ENCODE measurements around the gene SHISA2.
"Not testable (repeated sequence)": the region's sequence is repeated elsewhere in the genome, so short reads cannot be mapped to it uniquely, and the experiment has no call there.

The SHISA2 gene

DNA sequence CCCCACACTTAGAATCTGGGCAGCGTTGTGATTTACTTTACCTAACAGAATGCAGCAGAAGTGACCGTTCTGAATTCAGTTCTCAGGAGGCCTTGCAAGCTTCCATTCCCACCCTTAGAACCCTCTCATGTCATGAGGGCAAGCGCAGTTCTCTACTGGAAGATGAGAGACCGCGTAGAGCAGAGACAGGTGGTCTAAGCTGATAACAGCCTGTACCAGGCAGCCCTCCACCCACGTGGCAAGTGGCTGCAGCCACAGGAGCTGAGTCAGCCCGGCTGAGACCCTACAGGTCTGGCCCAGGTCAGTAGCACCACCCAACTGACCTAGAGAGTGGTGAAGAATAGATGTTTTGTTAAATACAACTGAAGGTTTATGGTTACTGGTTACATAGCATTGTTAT is 14.7 kb upstream of the SHISA2 start:
- not testable (repeated sequence) for H3K4me3 ChIP-seq (ENCODE audit: low read length in 2 of 2); H3K4me1 ChIP-seq (ENCODE audit: control insufficient read depth, insufficient read depth, low read length); H3K9me3 ChIP-seq (ENCODE audit: control insufficient read depth in 2 of 2, low read length in 2 of 2); H3K9ac ChIP-seq (ENCODE audit: low read length in 2 of 2); H3K27me3 ChIP-seq (ENCODE audit: control insufficient read depth in 1 of 2, insufficient read depth in 2 of 2, low read length in 2 of 2); H3K36me3 ChIP-seq (ENCODE audit: control insufficient read depth in 2 of 2, insufficient read depth in 2 of 2, low read length in 2 of 2); H3K27ac ChIP-seq (ENCODE audit: low read length)

DNA sequence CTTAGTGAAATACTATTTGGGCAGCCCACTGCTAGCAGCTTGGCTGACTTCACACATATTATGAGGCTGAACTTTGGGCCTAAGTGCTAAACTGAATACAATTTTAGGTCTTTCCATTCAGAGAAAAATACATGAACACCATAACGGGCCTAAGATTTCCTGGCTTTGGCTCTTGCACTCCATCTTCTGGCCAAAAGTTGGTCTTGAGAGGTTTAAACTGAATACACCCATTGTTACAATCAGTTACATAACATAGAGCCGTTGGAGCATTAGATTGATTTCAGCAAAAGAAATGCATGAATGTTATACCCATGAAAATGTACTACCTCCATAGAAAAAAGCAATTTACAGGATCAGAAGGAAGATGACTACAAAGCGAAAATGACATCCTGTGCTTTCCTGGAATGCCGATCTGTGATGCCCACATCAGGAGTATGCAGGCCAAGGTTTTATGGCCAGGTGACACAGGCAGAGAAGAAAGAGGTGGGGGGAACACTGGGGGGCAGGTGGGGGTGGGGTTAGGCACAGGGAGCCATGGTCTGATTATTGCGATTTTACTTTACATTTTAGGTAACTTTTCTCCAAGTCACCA is 11.1 kb upstream of the SHISA2 start:
- Histone ChIP-seq H3K27ac (ENCODE audit: low read length) (no peak overlapping the region), H3K9me3 (ENCODE audit: control insufficient read depth in 2 of 2, low read length in 2 of 2) (no peaks in the 10 kb centered on the region), H3K36me3 (ENCODE audit: control insufficient read depth in 2 of 2, insufficient read depth in 2 of 2, low read length in 2 of 2) (no peaks in the 10 kb centered on the region), H3K9ac (ENCODE audit: low read length in 2 of 2) (no peak overlapping the region), H3K4me1 (ENCODE audit: control insufficient read depth, insufficient read depth, low read length) (no peaks in the 10 kb centered on the region), H3K27me3 (ENCODE audit: control insufficient read depth in 1 of 2, insufficient read depth in 2 of 2, low read length in 2 of 2) (no peaks in the 10 kb centered on the region), H3K4me3 (ENCODE audit: low read length in 2 of 2) (no peak overlapping the region)

- peaks cover 0 to 4% of the 10 kb centered on the region in 2 donors for H3K27me3 ChIP-seq (ENCODE audit: control insufficient read depth in 1 of 2, insufficient read depth in 2 of 2, low read length in 2 of 2)
- H3K4me1 ChIP-seq (ENCODE audit: control insufficient read depth, insufficient read depth, low read length) = no peaks in the 10 kb centered on the region
- H3K9me3 ChIP-seq (ENCODE audit: control insufficient read depth in 2 of 2, low read length in 2 of 2) = no peaks in the 10 kb centered on the region
- no peaks in the 10 kb centered on the region for H3K36me3 ChIP-seq (ENCODE audit: control insufficient read depth in 2 of 2, insufficient read depth in 2 of 2, low read length in 2 of 2)
- H3K27ac ChIP-seq (ENCODE audit: low read length) = no peak overlapping the region
- H3K9ac ChIP-seq (ENCODE audit: low read length in 2 of 2) = no peak overlapping the region
- H3K4me3 ChIP-seq (ENCODE audit: low read length in 2 of 2) = no peak overlapping the region
These were observed 10.1 kb upstream of the SHISA2 start for GRCh38 chr13:26061947-26062346.

GRCh38 chr13:26061256-26061655 is 9.4 kb upstream of the SHISA2 start:
- no peak overlapping the region for H3K9ac ChIP-seq (ENCODE audit: low read length in 2 of 2)
- no peak overlapping the region for H3K27ac ChIP-seq (ENCODE audit: low read length)
- peaks cover 0 to 5% of the 10 kb centered on the region in 2 donors for H3K27me3 ChIP-seq (ENCODE audit: control insufficient read depth in 1 of 2, insufficient read depth in 2 of 2, low read length in 2 of 2)

DNA sequence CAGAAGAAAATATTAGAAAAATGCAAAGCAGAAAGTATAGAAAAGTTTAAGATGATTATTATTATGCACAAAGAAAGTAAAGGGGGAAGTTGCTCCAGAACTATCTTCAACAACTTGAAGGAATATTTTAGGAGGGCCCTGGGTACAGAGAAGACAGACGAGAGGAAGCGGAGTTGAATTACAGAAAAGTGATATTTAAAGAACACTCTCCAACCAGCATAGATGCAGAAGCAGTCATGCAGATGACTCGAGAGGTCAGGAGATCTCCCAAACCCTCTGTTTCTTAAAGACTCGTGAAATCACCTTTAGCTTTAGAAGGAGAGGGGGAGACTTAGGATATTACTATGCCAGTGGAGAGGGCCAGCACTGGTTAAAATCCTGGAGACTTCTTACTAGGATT is 8.5 kb upstream of the SHISA2 start:
- H3K27ac ChIP-seq (ENCODE audit: low read length) = no peak overlapping the region
- peaks cover 0 to 5% of the 10 kb centered on the region in 2 donors for H3K27me3 ChIP-seq (ENCODE audit: control insufficient read depth in 1 of 2, insufficient read depth in 2 of 2, low read length in 2 of 2)
- no peaks in the 10 kb centered on the region for H3K9me3 ChIP-seq (ENCODE audit: control insufficient read depth in 2 of 2, low read length in 2 of 2)
- H3K36me3 ChIP-seq (ENCODE audit: control insufficient read depth in 2 of 2, insufficient read depth in 2 of 2, low read length in 2 of 2) = no peaks in the 10 kb centered on the region
- H3K4me3 ChIP-seq (ENCODE audit: low read length in 2 of 2) = no peak overlapping the region
- H3K9ac ChIP-seq (ENCODE audit: low read length in 2 of 2) = no peak overlapping the region
- no peaks in the 10 kb centered on the region for H3K4me1 ChIP-seq (ENCODE audit: control insufficient read depth, insufficient read depth, low read length)

More at GRCh38 chr13:26061256-26061655, 9.4 kb upstream of the SHISA2 start:
- H3K9me3 ChIP-seq (ENCODE audit: control insufficient read depth in 2 of 2, low read length in 2 of 2) = no peaks in the 10 kb centered on the region
- H3K4me3 ChIP-seq (ENCODE audit: low read length in 2 of 2) = no peak overlapping the region
- H3K36me3 ChIP-seq (ENCODE audit: control insufficient read depth in 2 of 2, insufficient read depth in 2 of 2, low read length in 2 of 2) = no peaks in the 10 kb centered on the region
- H3K4me1 ChIP-seq (ENCODE audit: control insufficient read depth, insufficient read depth, low read length) = no peaks in the 10 kb centered on the region

DNA sequence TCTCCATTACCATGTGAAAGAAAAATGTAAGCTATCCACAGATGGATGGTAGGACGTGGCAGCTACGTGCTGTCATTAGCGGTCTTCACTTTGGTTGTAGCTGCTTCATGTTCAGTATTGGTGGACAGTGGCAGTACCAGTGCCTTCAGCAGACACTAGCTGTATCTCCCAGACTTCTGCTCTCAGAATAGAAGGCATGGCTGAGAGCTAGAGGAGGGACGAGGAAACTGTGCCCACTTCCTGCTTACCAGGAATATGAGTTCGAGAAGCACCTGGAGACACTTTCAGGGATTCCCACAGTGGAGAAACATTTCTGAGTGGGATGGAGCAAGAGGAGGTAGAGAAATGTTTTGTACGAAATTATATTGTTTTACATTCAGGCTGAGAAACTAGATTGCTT is 6.9 kb upstream of the SHISA2 start:
- H3K27ac ChIP-seq (ENCODE audit: low read length) = no peak overlapping the region
- H3K36me3 ChIP-seq (ENCODE audit: control insufficient read depth in 2 of 2, insufficient read depth in 2 of 2, low read length in 2 of 2) = no peaks in the 10 kb centered on the region
- H3K4me1 ChIP-seq (ENCODE audit: control insufficient read depth, insufficient read depth, low read length) = no peaks in the 10 kb centered on the region
- H3K4me3 ChIP-seq (ENCODE audit: low read length in 2 of 2) = no peak overlapping the region
- no peaks in the 10 kb centered on the region for H3K9me3 ChIP-seq (ENCODE audit: control insufficient read depth in 2 of 2, low read length in 2 of 2)
- peaks cover 0 to 5% of the 10 kb centered on the region in 2 donors for H3K27me3 ChIP-seq (ENCODE audit: control insufficient read depth in 1 of 2, insufficient read depth in 2 of 2, low read length in 2 of 2)
- H3K9ac ChIP-seq (ENCODE audit: low read length in 2 of 2) = no peak overlapping the region

DNA sequence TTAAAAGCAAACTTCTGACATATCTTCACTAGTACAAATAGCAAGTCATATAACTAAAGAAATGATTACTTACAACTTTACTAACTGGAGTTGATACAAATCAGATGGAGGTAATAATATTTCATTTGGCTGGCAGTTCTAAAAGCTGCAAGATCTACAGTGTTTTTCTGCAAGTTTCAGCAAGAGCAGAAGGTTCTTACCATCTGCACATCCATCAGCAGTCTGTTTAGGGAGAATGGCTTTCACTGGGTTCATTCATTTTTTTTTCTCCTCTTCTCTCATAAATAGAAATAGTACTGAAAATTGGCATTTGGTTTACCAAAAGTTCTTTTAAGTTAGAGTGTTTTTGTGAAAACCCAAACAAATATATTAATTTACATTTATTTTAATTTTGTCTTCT is 3.1 kb upstream of the SHISA2 start:
- peaks cover 10 to 27% of the 10 kb centered on the region in 2 donors for H3K27me3 ChIP-seq (ENCODE audit: control insufficient read depth in 1 of 2, insufficient read depth in 2 of 2, low read length in 2 of 2)
- H3K9ac ChIP-seq (ENCODE audit: low read length in 2 of 2) = no peak overlapping the region
- no peak overlapping the region for H3K27ac ChIP-seq (ENCODE audit: low read length)
- no peak overlapping the region for H3K4me3 ChIP-seq (ENCODE audit: low read length in 2 of 2)
- H3K36me3 ChIP-seq (ENCODE audit: control insufficient read depth in 2 of 2, insufficient read depth in 2 of 2, low read length in 2 of 2) = no peaks in the 10 kb centered on the region
- peaks cover 17% of the 10 kb centered on the region for H3K4me1 ChIP-seq (ENCODE audit: control insufficient read depth, insufficient read depth, low read length)
- H3K9me3 ChIP-seq (ENCODE audit: control insufficient read depth in 2 of 2, low read length in 2 of 2) = no peaks in the 10 kb centered on the region

DNA sequence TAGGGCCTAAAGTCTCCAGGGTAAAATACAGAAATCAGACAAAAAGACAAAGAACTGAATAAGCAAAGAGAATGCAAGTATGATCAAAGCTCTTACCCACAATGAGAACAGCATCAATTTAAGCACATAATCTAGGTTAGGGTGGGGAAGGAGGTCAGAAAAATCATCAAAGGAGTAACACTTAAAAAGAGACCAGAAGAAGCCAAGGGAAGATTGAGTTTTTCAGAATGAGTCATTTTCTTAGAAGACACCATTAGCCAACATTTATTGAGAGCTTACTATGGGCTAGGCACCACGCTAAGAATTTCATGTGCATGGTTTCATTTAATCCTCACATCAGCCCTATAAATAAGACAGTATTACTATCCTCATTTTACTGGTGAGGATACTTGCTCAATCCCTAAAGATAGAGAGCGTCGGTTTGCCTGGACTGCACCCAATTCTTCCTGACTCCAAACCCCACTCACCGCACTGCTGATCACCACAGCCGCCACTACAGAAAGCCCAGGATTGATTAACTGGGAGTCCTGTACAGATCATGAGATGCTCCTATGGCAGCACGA is 1.7 kb upstream of the SHISA2 start:
- Histone ChIP-seq H3K27ac (ENCODE audit: low read length) (no peak overlapping the region), H3K36me3 (ENCODE audit: control insufficient read depth in 2 of 2, insufficient read depth in 2 of 2, low read length in 2 of 2) (no peaks in the 10 kb centered on the region), H3K27me3 (ENCODE audit: control insufficient read depth in 1 of 2, insufficient read depth in 2 of 2, low read length in 2 of 2) (peaks cover 20 to 39% of the 10 kb centered on the region in 2 donors), H3K4me3 (ENCODE audit: low read length in 2 of 2) (no peak overlapping the region), H3K9me3 (ENCODE audit: control insufficient read depth in 2 of 2, low read length in 2 of 2) (no peaks in the 10 kb centered on the region), H3K9ac (ENCODE audit: low read length in 2 of 2) (no peak overlapping the region), H3K4me1 (ENCODE audit: control insufficient read depth, insufficient read depth, low read length) (peaks cover 25% of the 10 kb centered on the region)

- peak overlapping the region; percentile 33 to 70 for H3K4me3 ChIP-seq (ENCODE audit: low read length in 2 of 2)
- H3K9ac ChIP-seq (ENCODE audit: low read length in 2 of 2) = no peak overlapping the region
- peaks cover 25% of the 10 kb centered on the region for H3K4me1 ChIP-seq (ENCODE audit: control insufficient read depth, insufficient read depth, low read length)
- H3K27me3 ChIP-seq (ENCODE audit: control insufficient read depth in 1 of 2, insufficient read depth in 2 of 2, low read length in 2 of 2) = peaks cover 28 to 42% of the 10 kb centered on the region in 2 donors
- H3K27ac ChIP-seq (ENCODE audit: low read length) = no peak overlapping the region
- H3K36me3 ChIP-seq (ENCODE audit: control insufficient read depth in 2 of 2, insufficient read depth in 2 of 2, low read length in 2 of 2) = no peaks in the 10 kb centered on the region
- H3K9me3 ChIP-seq (ENCODE audit: control insufficient read depth in 2 of 2, low read length in 2 of 2) = no peaks in the 10 kb centered on the region
These were observed 521 bp upstream of the SHISA2 start for GRCh38 chr13:26052337-26052736.

GRCh38 chr13:26051231-26051656 is 572 bp downstream of the SHISA2 start:
- Histone ChIP-seq H3K27ac (ENCODE audit: low read length) (no peak overlapping the region), H3K4me1 (ENCODE audit: control insufficient read depth, insufficient read depth, low read length) (peaks cover 25% of the 10 kb centered on the region), H3K4me3 (ENCODE audit: low read length in 2 of 2) (peak overlapping the region; percentile 46 to 70), H3K9ac (ENCODE audit: low read length in 2 of 2) (no peak overlapping the region), H3K36me3 (ENCODE audit: control insufficient read depth in 2 of 2, insufficient read depth in 2 of 2, low read length in 2 of 2) (no peaks in the 10 kb centered on the region), H3K27me3 (ENCODE audit: control insufficient read depth in 1 of 2, insufficient read depth in 2 of 2, low read length in 2 of 2) (peaks cover 36 to 44% of the 10 kb centered on the region in 2 donors), H3K9me3 (ENCODE audit: control insufficient read depth in 2 of 2, low read length in 2 of 2) (no peaks in the 10 kb centered on the region)

DNA sequence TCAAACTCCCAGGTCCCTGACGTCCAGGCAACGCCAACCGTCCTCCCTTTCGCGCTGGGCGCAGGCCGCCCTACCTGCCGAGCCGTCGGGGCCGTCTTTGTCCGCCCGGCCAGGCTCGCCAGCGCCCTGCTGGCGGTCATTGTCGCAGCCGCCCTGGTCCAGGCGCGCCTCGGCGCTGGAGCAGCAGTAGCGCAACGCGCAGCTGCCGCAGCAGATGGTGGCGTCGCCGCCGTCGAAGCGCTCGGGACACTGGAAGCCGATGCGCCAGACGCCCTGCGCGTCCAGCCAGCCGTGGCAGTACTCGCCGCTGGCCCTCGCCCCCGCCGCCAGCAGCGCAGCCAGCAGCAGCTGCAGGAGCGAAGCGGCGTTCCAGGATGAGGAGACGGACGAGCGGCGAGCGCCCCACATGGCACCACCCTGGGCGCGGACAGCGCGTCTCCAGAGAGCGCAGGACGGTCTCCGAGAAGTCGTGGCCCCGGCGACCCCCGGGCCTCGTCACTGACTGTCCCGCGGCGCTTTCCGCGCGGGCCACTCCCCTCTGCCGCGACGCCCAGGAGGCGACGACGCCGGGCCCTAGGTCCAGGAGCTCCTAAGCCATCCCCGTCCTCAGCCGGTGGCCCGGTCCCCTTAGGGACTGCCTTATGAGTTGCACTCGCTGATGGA is 1.1 kb downstream of the SHISA2 start:
- Histone ChIP-seq H3K27ac (ENCODE audit: low read length) (no peak overlapping the region), H3K27me3 (ENCODE audit: control insufficient read depth in 1 of 2, insufficient read depth in 2 of 2, low read length in 2 of 2) (peaks cover 38 to 44% of the 10 kb centered on the region in 2 donors), H3K4me1 (ENCODE audit: control insufficient read depth, insufficient read depth, low read length) (peaks cover 25% of the 10 kb centered on the region), H3K36me3 (ENCODE audit: control insufficient read depth in 2 of 2, insufficient read depth in 2 of 2, low read length in 2 of 2) (no peaks in the 10 kb centered on the region), H3K9ac (ENCODE audit: low read length in 2 of 2) (no peak overlapping the region), H3K4me3 (ENCODE audit: low read length in 2 of 2) (peak overlapping the region; percentile 46 to 70), H3K9me3 (ENCODE audit: control insufficient read depth in 2 of 2, low read length in 2 of 2) (no peaks in the 10 kb centered on the region)
